ENCODE measurements around the gene WDPCP.

DNA sequence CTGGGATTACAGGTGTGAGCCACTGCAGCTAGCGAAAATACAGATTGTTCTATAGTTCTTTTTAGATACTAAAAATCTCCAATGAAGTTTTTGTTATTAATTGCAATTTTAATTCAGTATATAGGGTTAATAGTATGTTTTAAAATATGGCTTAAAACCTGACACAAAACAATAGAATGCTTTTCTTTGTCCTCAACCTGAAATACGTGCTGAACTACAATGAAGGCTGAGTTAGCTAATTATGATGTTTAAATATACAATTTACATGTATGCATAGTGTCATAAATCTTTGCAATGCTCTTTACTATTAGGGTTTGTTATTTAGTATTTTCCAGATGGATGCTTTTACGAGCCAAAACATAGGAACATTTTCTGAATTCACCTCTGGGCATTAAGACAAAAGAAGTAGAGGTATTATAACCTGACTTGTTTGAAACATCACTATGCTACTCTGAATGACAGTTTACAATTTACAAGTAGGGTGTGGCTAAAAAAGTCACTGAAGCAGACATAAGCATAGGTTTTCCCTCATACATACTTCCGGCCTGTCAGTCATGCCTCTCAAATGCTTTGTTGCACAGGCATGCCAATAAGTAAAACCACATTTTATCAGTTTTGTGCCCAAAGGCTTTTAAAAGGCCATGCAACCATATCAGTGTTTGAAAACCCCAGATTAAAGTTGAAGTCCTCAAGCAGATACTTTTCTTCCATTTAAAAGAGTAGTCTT, 369.3 kb downstream of the WDPCP start:
- TF ChIP-seq, protein P1, sequence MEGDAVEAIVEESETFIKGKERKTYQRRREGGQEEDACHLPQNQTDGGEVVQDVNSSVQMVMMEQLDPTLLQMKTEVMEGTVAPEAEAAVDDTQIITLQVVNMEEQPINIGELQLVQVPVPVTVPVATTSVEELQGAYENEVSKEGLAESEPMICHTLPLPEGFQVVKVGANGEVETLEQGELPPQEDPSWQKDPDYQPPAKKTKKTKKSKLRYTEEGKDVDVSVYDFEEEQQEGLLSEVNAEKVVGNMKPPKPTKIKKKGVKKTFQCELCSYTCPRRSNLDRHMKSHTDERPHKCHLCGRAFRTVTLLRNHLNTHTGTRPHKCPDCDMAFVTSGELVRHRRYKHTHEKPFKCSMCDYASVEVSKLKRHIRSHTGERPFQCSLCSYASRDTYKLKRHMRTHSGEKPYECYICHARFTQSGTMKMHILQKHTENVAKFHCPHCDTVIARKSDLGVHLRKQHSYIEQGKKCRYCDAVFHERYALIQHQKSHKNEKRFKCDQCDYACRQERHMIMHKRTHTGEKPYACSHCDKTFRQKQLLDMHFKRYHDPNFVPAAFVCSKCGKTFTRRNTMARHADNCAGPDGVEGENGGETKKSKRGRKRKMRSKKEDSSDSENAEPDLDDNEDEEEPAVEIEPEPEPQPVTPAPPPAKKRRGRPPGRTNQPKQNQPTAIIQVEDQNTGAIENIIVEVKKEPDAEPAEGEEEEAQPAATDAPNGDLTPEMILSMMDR (IDR thresholded peaks at IDR 0.05), result no peak
- no peak for TF ChIP-seq ZFX (IDR thresholded peaks at IDR 0.05; ENCODE audit: borderline replicate concordance)

All from 22Rv1 (cell line).